B cell (primary cell): ENCODE measurements around the gene C6orf132.

Source experiments
- EZH2 ChIP-seq: IDR thresholded peaks from 2 replicates; pipeline ENCODE4 v1.6.1; 2012; ENCODE audit warnings: borderline replicate concordance, low read depth, mild to moderate bottlenecking, moderate library complexity, low read length; ENCODE audit not compliant: insufficient read depth, poor library complexity, severe bottlenecking
- TF ChIP-seq, protein P1 (sequence below): fragments of 200-600 bp; IDR thresholded peaks from one replicate; pipeline ENCODE4 v1.8.0; 2022; ENCODE audit warnings: antibody characterized with exemption, mild to moderate bottlenecking

DNA sequence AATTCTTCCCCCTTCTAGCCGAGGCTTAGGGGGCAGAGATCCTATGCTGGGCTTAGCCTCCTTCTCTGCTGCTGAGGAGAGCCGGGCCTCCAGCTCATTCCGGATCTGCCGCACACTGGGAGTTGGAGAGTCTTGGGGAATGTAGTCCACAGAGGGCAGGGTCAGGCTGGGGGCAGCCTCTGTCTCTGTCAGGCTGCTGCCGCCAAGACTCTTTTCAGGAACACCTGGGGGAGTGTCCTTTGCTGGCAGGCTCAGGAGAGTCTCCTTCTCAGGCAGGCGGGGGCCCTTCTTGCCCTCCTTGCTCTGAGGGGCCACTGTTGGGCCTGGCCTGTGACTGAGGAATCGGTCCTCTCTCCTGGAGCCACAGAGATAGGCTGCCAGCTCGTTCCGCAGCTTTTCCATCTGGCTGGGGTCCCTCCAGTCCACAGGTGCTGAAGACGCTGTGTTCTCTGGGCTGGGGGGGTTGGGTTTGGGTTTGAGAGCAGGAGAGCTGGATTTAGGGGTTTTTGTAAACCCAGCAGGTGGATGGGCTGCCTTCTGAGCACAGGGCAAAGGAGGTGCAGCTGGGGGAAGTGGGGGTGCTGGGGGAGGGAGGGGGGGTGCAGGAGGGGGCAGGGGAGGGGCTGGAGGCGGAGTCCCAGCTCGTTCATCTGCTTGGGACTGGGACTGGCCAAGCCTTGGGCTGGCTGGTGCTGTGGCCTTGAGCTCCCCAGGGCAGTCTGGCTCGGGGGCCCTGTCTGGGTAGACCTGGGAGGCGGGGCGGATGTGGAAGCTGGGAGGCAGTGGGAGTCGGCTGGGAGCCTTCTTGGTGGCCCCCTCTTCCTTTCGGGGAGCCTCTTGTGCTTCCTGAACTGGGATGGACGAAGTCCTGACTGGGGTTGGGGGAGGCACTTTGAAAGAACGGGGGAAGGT is 36.1 kb downstream of the C6orf132 start:
- TF ChIP-seq, protein P1, sequence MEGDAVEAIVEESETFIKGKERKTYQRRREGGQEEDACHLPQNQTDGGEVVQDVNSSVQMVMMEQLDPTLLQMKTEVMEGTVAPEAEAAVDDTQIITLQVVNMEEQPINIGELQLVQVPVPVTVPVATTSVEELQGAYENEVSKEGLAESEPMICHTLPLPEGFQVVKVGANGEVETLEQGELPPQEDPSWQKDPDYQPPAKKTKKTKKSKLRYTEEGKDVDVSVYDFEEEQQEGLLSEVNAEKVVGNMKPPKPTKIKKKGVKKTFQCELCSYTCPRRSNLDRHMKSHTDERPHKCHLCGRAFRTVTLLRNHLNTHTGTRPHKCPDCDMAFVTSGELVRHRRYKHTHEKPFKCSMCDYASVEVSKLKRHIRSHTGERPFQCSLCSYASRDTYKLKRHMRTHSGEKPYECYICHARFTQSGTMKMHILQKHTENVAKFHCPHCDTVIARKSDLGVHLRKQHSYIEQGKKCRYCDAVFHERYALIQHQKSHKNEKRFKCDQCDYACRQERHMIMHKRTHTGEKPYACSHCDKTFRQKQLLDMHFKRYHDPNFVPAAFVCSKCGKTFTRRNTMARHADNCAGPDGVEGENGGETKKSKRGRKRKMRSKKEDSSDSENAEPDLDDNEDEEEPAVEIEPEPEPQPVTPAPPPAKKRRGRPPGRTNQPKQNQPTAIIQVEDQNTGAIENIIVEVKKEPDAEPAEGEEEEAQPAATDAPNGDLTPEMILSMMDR, result no peak
- no peak for TF ChIP-seq EZH2
